GM12891 (cell line): ENCODE results near the gene ZDHHC8.

Source experiments
- POLR2A ChIP-seq: IDR thresholded peaks from 2 replicates; pipeline ENCODE4 v1.6.1; 2011; ENCODE audit warnings: low read depth, low read length, control low read depth
- POLR2AphosphoS5 ChIP-seq: IDR thresholded peaks from 2 replicates; pipeline ENCODE4 v1.6.1; 2011; ENCODE audit warnings: low read depth, low read length, control low read depth
- SPI1 ChIP-seq: IDR thresholded peaks from 2 replicates; pipeline ENCODE4 v1.6.1; 2011; ENCODE audit warnings: low read depth, low read length, control low read depth
- TAF1 ChIP-seq: IDR thresholded peaks from 2 replicates; pipeline ENCODE4 v1.6.1; 2011; ENCODE audit warnings: low read depth, low read length, control low read depth

GRCh38 chr22:20140107-20140445 lies 8.5 kb downstream of the ZDHHC8 start:
- TF ChIP-seq POLR2A (no peak), TAF1 (no peak), POLR2AphosphoS5 (no peak), SPI1 (no peak)
